Ascending aorta (tissue), 2 donors: Measurements from ENCODE around the gene KATNB1. TPM values are rescaled to one million over a fixed set of nuclear protein-coding genes. Genes with fewer than 3 reads are reported as not detected.

Experiments
- DNase-seq, 2 donors: peaks; one replicate each; pipeline ENCODE4 v3.0.0-alpha.2; 2019; ENCODE audit warnings: low spot score in 2 of 2
- H3K27ac ChIP-seq, 2 donors: fragments of 200-600 bp; sonication (generic); one replicate each; pipeline ENCODE4 v1.5.1; 2016 to 2017; ENCODE audit warnings: mild to moderate bottlenecking in 1 of 2
- H3K27me3 ChIP-seq: fragments of 200-600 bp; sonication (generic); one replicate; pipeline ENCODE4 v1.5.1; 2017
- H3K36me3 ChIP-seq, 2 donors: fragments of 200-600 bp; sonication (generic); one replicate each; pipeline ENCODE4 v1.5.1; 2016
- H3K4me1 ChIP-seq, 2 donors: fragments of 200-600 bp; sonication (generic); one replicate each; pipeline ENCODE4 v1.5.1; 2016 to 2017; ENCODE audit warnings: mild to moderate bottlenecking in 1 of 2
- H3K4me3 ChIP-seq, 2 donors: fragments of 200-600 bp; sonication (generic); one replicate each; pipeline ENCODE4 v1.5.1; 2016 to 2017; ENCODE audit warnings: mild to moderate bottlenecking in 1 of 2
- H3K9me3 ChIP-seq, 2 donors: fragments of 200-600 bp; sonication (generic); one replicate each; pipeline ENCODE4 v1.5.1; 2016
- intact Hi-C: fragments of 100-400 bp; cut with DNase I; formaldehyde crosslinking; loops from one replicate; pipeline ENCODE4 v1.15.1; 2023
- total RNA-seq: library from RNA; depleted of rRNA; stranded (reverse); fragments of >200 nt; gene quantifications from one replicate; pipeline ENCODE4 v1.1.0, GENCODE V29; 2016
- TF ChIP-seq, protein P1 (sequence below), 3 experiments: fragments of 200-600 bp in 2 of 3; fragments of 450-650 bp in 1 of 3; sonication (generic) in 2 of 3; IDR thresholded peaks; one replicate each; pipeline ENCODE4 v1.5.1; 2016 to 2019; ENCODE audit warnings: antibody characterized with exemption in 3 of 3, mild to moderate bottlenecking in 1 of 3, moderate library complexity in 1 of 3

KATNB1 gene
- total RNA-seq, 1 donor from 2014 or later = 35.3 TPM

DNA sequence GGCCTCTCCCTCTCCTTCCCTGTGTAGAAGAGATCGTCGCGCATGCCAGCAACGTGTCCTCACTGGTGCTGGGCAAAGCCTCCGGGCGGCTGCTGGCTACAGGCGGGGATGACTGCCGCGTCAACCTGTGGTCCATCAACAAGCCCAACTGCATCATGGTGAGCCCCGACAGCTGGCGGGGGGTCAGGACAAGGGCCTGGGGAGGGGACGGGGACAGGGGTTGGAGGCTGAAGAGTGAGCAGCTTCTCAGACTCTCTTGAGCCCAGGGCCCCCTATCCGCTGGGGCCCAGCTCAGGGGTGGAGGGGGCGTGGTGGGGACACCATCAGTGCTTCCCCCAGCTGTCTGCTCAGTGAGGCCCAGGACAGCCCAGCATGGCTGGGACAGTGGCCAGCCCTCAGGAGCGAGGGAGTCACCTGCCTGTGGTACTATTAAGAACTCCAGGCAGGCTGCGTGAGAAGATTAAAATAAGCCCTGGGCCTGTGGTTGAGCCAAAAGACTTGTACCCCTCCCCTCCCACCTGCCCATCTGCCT is 6.2 kb downstream of the KATNB1 start:
- DNase-seq = no peak
- Histone ChIP-seq H3K4me3 (no peak overlapping the region), H3K4me1 (peaks cover 2 to 5% of the 10 kb centered on the region in 2 donors), H3K9me3 (no peaks in the 10 kb centered on the region), H3K27me3 (no peaks in the 10 kb centered on the region), H3K36me3 (peaks cover 4 to 11% of the 10 kb centered on the region in 2 donors), H3K27ac (no peak overlapping the region)
- intact Hi-C loops = no loop called here
- TF ChIP-seq, protein P1, sequence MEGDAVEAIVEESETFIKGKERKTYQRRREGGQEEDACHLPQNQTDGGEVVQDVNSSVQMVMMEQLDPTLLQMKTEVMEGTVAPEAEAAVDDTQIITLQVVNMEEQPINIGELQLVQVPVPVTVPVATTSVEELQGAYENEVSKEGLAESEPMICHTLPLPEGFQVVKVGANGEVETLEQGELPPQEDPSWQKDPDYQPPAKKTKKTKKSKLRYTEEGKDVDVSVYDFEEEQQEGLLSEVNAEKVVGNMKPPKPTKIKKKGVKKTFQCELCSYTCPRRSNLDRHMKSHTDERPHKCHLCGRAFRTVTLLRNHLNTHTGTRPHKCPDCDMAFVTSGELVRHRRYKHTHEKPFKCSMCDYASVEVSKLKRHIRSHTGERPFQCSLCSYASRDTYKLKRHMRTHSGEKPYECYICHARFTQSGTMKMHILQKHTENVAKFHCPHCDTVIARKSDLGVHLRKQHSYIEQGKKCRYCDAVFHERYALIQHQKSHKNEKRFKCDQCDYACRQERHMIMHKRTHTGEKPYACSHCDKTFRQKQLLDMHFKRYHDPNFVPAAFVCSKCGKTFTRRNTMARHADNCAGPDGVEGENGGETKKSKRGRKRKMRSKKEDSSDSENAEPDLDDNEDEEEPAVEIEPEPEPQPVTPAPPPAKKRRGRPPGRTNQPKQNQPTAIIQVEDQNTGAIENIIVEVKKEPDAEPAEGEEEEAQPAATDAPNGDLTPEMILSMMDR (IDR thresholded peaks at IDR 0.05) = no peak

DNA sequence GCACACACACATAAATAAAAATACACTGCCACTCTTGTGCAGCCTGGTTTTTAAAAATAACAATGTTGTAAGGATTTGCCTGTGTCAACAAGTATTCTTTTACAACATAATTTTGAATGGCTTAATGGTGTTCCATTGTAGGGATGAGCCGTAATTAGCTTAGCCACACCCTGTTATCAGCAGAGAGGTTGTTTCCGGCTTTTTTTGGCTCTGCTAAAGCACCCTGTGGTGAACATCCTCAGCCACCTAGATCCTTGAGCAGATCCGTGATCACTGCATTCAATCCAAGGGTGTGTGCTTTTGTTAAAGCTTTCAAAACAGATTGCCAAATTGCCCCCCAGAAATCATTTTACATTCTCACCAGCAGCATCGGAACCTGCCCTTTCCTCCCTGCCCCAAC is 7.0 kb downstream of the KATNB1 start:
- DNase-seq = no peak
- H3K27ac ChIP-seq = no peak overlapping the region
- H3K36me3 ChIP-seq = peaks cover 9 to 11% of the 10 kb centered on the region in 2 donors
- intact Hi-C loops = no loop called here
- no peaks in the 10 kb centered on the region for H3K4me1 ChIP-seq
- TF ChIP-seq, protein P1 (IDR thresholded peaks at IDR 0.05) = no peak
- H3K4me3 ChIP-seq = no peak overlapping the region
- H3K27me3 ChIP-seq = no peaks in the 10 kb centered on the region
- no peaks in the 10 kb centered on the region for H3K9me3 ChIP-seq

DNA sequence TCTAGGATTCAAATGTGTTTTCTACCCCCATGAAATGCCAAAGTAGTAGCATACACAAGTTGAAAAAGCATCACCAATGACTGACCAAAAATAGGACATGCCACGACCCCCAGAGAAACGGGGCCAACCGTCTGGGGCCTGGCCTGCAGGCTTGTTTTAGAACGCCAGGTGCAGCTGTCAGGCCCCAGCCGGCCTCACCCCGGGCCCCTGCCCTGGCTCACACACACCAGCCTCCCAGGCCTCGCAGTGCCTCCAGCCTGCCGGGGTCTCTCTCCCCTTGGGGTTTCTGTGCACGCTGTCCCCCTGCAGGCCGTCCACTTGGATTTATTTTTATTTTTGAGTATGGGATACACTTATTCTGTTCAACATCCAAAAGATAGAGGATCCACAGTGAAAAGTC is 7.9 kb downstream of the KATNB1 start:
- Histone ChIP-seq H3K9me3 (no peaks in the 10 kb centered on the region), H3K27ac (no peak overlapping the region), H3K4me3 (no peak overlapping the region), H3K27me3 (no peaks in the 10 kb centered on the region), H3K36me3 (peaks cover 10 to 11% of the 10 kb centered on the region in 2 donors), H3K4me1 (no peaks in the 10 kb centered on the region)
- intact Hi-C loops = no loop called here
- DNase-seq = no peak
- TF ChIP-seq, protein P1 (IDR thresholded peaks at IDR 0.05) = no peak

DNA sequence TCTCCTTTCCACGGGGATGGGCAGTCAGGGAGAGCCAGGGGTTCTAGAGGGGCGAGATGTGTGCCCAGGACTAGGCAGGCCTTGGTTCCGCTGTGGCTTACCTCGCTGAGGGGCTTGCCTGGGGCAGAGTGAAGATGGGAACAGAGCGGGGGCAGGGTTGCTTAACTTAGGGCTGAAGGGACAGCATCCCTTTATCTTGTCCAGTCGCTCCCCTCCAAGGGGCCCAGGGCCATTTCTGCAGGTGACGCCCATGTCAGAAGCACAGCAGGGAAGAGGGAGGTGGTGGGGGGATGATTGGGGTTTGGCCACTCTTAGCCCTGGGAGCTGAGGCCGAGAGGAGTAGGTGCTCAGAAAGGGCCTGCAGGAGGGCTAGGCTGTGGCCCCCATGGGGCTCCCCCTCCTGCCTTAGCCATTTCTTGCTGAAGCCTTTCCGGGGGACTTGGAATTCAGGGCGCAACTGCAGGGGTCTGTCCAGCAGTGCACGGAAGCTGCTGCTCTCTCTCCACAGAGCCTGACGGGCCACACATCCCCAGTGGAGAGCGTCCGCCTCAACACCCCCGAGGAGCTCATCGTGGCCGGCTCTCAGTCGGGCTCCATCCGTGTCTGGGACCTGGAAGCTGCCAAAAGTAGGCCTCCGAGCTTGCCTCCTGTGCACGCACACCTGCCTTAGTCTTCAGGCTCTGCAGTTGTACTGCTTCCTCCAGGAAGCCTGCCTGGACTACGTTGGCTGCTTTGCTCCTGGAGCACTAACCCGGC is 8.5 kb downstream of the KATNB1 start:
- TF ChIP-seq, protein P1 (IDR thresholded peaks at IDR 0.05) = no peak
- intact Hi-C loops = no loop called here
- Histone ChIP-seq H3K27me3 (no peaks in the 10 kb centered on the region), H3K4me1 (no peaks in the 10 kb centered on the region), H3K4me3 (no peak overlapping the region), H3K36me3 (peaks cover 10 to 11% of the 10 kb centered on the region in 2 donors), H3K27ac (no peak overlapping the region), H3K9me3 (no peaks in the 10 kb centered on the region)
- no peak for DNase-seq

DNA sequence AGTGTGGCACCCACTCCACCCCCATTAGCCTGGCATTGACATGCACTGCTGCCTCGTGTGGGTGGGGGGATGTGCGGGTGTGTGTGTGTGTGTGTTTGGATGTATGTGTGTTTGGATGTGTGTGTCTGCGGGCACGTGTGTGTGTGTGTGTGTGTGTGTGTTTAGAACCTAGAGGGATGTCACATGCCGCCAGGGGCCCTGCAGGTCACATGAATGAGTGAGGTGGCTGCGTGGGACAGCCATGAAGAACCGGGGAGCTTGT is 9.0 kb downstream of the KATNB1 start:
- TF ChIP-seq, protein P1 (IDR thresholded peaks at IDR 0.05) = no peak
- no peaks in the 10 kb centered on the region for H3K4me1 ChIP-seq
- intact Hi-C loops = no loop called here
- no peak for DNase-seq
- H3K9me3 ChIP-seq = no peaks in the 10 kb centered on the region
- no peaks in the 10 kb centered on the region for H3K27me3 ChIP-seq
- no peak overlapping the region for H3K4me3 ChIP-seq
- H3K36me3 ChIP-seq = peaks cover 10 to 11% of the 10 kb centered on the region in 2 donors
- H3K27ac ChIP-seq = no peak overlapping the region
